Dendritic cell treated with granulocyte-macrophage colony-stimulating factor and Interleukin-4, amounts not matched to agents 40 ng/mL and 50 ng/mL, for 4 days (primary cell): ENCODE data around the gene PTPRN2.

Experiments used
- H3K27ac Mint-ChIP-seq: one replicate; pipeline ENCODE4 v1.8.0; 2022; ENCODE audit warnings: mild to moderate bottlenecking, mixed read lengths
- H3K27me3 Mint-ChIP-seq: one replicate; pipeline ENCODE4 v1.8.0; 2022; ENCODE audit warnings: mild to moderate bottlenecking, mixed read lengths
- H3K36me3 Mint-ChIP-seq: one replicate; pipeline ENCODE4 v1.8.0; 2022; ENCODE audit warnings: low read depth, mixed read lengths
- H3K4me1 Mint-ChIP-seq: one replicate; pipeline ENCODE4 v1.8.0; 2022; ENCODE audit warnings: low read depth, mixed read lengths
- H3K4me3 Mint-ChIP-seq: one replicate; pipeline ENCODE4 v1.8.0; 2022; ENCODE audit warnings: mild to moderate bottlenecking, moderate library complexity, mixed read lengths
- H3K9me3 Mint-ChIP-seq: one replicate; pipeline ENCODE4 v1.8.0; 2022; ENCODE audit warnings: mixed read lengths
- intact Hi-C: fragments of 100-400 bp; cut with micrococcal nuclease; formaldehyde crosslinking; loops from one replicate; pipeline ENCODE4 v1.15.0; 2022

Gene PTPRN2

DNA sequence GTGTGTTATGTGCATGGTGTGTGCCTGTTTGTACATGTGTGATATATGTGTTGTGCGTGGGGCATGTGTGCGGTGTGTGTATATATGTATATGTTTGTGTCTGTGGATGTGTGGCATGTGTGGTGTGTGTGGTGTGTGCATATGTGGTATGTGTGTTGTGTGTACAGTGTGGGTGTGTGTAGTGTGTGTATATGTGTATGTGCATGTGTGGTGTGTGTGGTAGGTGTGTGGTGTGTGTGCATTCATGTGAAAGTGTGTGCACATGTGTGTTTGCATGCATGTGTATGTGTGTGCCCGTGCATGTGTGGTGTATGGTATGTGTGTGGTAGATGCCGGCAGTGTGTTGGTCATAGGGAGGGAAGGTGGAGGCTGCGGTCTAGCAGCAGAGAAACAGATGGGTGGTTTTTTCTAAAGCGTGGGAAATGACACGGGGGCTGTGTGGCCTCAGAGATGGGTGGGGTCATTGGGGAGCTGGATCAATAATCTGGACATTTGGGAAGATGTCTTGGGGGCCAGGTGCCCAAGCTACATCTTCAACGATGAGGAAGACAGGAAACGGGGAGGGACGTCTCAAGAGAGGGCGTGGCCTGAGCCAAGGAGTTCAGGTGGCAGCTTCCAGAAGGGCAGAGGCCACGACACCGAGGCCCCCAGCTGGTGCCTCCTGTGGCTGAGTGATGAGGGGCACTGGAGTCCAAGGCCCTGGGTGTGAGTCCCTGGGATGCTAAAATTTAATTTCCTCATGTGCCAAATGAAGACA is 769.5 kb downstream of the PTPRN2 start:
- no peak overlapping the region for H3K27ac Mint-ChIP-seq
- H3K36me3 Mint-ChIP-seq = no peaks in the 10 kb centered on the region
- no peak overlapping the region for H3K4me3 Mint-ChIP-seq
- peaks cover 1% of the 10 kb centered on the region for H3K27me3 Mint-ChIP-seq
- no peaks in the 10 kb centered on the region for H3K4me1 Mint-ChIP-seq
- no peaks in the 10 kb centered on the region for H3K9me3 Mint-ChIP-seq
- intact Hi-C loops = no loop called here

DNA sequence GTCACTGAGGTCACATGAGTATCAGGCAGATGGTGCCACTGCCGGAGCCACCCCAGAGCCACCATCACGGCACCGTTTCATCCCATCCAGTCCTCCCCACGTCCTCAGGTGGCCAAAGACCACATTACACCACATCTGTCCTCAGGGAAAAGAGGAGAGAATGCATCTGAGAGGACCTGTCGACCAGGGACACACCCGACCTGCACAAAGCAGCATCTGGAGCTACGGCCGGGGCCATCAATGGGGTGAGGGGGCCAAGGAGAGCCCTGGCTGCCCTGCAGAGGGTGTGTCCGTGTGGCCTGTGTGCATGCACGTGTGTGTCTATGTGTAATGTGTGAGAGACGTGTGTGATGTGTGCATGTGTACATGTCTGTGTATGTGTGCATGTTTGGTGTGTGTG is 770.2 kb downstream of the PTPRN2 start:
- Mint-ChIP-seq H3K4me3 (no peak overlapping the region), H3K36me3 (no peaks in the 10 kb centered on the region), H3K27me3 (peaks cover 1% of the 10 kb centered on the region), H3K27ac (no peak overlapping the region), H3K9me3 (no peaks in the 10 kb centered on the region), H3K4me1 (no peaks in the 10 kb centered on the region)
- intact Hi-C loops = no loop called here

DNA sequence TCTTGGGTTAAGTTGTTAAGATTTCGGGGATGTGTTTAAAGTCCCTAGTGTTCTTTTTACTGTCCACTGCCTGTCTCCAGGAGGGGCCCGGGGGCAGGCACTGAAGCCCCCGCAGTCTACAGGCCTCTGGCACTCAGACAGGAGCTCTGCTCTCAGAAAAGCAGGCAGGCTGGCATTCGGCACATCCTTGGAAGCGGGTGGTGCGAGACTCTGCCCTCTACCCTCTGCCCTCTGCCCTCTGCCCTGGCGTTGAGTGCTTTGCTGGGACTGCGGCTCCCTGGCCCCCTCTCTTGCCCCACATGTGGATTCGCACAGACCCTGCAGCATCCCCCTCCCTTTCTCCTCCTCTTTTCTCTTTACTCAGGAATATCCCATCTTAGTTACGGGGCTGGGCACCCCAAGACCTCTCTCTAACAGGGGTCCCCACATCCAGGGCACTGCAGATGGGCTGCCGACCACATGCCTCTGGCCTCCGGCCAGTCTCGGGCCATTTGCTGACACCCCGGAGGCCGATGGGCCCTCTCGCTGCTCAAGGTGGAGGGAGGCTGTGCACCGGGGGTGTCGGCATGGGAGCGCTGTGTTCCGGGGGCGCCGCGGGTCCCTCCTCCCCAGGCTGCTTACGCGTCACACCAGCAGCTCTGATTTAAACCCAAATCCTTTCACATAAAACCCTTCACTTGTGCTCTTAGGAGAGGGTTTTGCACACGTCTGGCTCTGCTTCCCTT is 770.9 kb downstream of the PTPRN2 start:
- Mint-ChIP-seq H3K4me3 (no peak overlapping the region), H3K9me3 (no peaks in the 10 kb centered on the region), H3K36me3 (no peaks in the 10 kb centered on the region), H3K27me3 (peaks cover 1% of the 10 kb centered on the region), H3K4me1 (no peaks in the 10 kb centered on the region), H3K27ac (no peak overlapping the region)
- intact Hi-C loops = no loop called here

DNA sequence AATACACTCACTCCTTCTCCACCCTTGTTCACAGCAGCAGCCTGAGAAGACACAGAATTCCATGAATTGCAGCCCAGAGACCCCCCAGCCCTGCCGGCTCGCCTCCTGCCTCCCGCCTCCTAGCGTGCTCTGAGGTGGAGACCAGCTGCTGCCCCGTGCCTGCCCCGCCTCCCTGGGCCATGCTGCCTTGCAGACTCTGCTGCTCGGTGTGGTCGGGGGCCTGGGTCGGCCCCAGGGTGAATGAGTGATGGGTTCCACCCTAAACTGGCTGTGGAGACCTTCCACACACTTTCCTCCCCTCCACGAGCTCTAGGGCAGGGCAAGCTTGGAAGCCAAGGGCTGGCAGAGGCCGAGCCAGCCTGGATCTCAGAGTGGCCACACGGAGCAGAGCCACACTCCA is 771.5 kb downstream of the PTPRN2 start:
- intact Hi-C loops = no loop called here
- no peak overlapping the region for H3K4me3 Mint-ChIP-seq
- no peaks in the 10 kb centered on the region for H3K4me1 Mint-ChIP-seq
- no peak overlapping the region for H3K27ac Mint-ChIP-seq
- H3K36me3 Mint-ChIP-seq = no peaks in the 10 kb centered on the region
- H3K27me3 Mint-ChIP-seq = peaks cover 1% of the 10 kb centered on the region
- no peaks in the 10 kb centered on the region for H3K9me3 Mint-ChIP-seq

DNA sequence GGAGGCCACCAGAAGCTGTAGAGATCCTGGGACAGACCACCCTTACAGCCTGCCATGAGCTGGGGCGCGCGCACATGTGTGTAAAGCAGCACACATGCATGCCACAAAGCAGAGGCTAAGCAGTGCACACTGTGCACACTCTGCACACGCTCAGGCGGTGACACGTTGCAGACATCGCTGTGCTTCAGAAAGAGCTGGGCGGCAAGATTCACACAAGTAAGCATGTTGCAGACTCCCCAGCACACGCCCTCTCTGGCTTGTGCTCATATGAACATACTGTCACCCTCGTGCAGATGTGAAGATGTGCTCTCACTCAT is 772.0 kb downstream of the PTPRN2 start:
- Mint-ChIP-seq H3K9me3 (no peaks in the 10 kb centered on the region), H3K27me3 (peaks cover 1% of the 10 kb centered on the region), H3K4me3 (no peak overlapping the region)

DNA sequence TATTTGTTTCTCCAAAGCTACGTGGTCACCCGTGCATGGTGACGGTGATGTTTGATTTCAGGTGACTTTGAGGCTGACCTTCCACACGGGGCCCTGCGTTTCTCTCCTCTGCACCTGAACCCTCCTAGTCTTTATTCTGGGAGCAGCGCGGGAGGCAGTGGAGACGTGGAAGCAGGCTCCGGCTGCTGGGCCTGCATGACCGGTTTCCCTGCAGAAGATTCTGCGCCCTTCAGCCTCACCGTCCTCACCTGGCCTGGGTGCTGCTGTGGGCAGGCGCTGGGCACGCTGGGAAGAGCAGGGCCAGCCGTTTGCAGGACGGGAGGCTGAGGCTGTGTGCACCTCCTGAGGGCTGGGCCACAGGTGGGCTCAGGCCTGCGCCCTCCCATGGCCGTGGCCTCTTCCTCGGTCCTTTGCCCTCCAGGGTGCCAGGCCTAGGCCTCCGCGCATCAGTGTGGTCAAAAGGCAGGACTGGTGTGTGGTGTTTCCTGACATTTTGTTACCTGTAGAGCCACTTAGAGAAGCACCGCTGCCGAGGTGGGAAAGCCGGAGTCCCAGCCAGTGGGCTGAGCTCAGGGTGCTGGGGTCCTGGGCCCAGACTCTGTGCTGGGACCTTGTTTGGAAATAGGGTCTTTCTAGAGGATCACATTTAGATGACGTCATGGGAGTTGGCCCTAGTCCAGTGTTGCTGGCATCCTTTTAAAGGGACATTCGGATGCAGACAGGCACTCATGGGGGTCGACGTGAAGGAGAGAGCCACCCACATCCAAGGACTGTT is 772.5 kb downstream of the PTPRN2 start:
- intact Hi-C loops = no loop called here
- Mint-ChIP-seq H3K27ac (no peak overlapping the region), H3K27me3 (peaks cover 1% of the 10 kb centered on the region), H3K4me3 (no peak overlapping the region), H3K36me3 (no peaks in the 10 kb centered on the region), H3K9me3 (no peaks in the 10 kb centered on the region), H3K4me1 (no peaks in the 10 kb centered on the region)

More for the DNA sequence above, 772.0 kb downstream of the PTPRN2 start:
- intact Hi-C loops = no loop called here
- Mint-ChIP-seq H3K27ac (no peak overlapping the region), H3K4me1 (no peaks in the 10 kb centered on the region), H3K36me3 (no peaks in the 10 kb centered on the region)

DNA sequence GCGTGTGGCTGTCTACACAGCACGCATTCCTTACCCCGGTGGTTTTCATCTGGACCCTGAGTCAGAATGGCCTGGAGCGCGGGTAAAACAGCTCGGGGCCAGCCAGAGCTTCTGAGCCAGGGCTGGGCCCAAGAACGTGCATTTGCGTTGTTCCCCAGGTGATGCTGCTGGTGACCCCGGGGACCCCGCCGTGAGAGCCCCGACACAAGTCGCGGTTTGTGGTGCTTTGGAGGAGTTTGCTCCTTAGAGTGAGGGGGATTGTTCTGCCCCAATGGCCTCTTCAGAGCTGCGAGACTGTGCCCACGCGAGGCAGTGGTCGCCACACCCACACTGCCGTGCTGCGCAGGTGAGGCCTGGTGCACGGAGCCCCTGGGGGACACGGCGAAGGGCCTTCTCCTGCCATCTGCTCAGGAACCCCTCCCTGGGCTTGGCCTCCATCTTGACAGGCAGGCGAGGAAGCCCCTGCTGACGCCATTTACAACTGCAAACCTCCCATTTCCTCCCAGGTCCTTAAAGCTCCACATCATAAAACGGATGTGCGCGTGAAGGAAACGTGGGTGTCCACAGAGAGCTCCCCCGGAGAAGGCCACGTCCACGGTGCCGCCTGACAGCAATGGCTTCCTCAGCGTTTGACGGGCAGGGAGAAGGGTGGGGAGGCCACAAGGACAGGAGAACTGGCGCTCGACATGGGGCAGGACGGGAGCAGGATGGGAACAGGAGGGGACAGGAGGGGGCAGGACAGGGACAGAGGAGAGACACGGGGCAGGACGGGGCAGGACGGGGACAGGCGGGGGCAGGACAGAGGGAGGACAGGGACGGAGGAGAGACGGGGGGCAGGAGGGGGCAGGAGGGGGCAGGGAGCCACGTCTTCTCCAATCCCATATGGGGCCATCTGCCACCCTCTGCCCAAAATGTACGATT is 773.6 kb downstream of the PTPRN2 start:
- no peaks in the 10 kb centered on the region for H3K36me3 Mint-ChIP-seq
- no peak overlapping the region for H3K27ac Mint-ChIP-seq
- intact Hi-C loops = no loop called here
- H3K4me1 Mint-ChIP-seq = no peaks in the 10 kb centered on the region
- H3K27me3 Mint-ChIP-seq = peaks cover 1% of the 10 kb centered on the region
- no peaks in the 10 kb centered on the region for H3K9me3 Mint-ChIP-seq
- H3K4me3 Mint-ChIP-seq = no peak overlapping the region

DNA sequence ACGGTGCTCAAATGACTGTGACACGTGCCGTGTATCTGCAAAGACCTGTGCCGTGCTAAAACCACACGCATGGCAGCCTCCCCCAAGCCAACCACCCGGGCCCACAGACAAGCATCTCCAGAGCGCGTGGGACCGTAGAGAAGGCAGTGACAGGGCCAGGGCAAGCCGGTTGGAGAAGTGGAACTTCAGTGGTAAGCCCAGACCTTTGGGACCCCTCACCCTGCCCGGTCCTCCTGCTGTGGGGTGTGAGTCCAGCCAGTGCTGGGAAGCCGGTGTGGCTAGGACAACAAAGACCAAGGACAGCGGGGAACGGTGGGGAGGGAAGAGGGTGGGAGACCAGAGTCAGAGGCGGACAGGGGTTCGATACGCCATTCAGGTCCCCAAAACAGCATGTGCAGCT is 774.6 kb downstream of the PTPRN2 start:
- Mint-ChIP-seq H3K36me3 (no peaks in the 10 kb centered on the region), H3K9me3 (peaks cover 5% of the 10 kb centered on the region), H3K27me3 (peaks cover 1% of the 10 kb centered on the region), H3K4me3 (no peak overlapping the region), H3K27ac (no peak overlapping the region), H3K4me1 (no peaks in the 10 kb centered on the region)
- intact Hi-C loops = no loop called here

DNA sequence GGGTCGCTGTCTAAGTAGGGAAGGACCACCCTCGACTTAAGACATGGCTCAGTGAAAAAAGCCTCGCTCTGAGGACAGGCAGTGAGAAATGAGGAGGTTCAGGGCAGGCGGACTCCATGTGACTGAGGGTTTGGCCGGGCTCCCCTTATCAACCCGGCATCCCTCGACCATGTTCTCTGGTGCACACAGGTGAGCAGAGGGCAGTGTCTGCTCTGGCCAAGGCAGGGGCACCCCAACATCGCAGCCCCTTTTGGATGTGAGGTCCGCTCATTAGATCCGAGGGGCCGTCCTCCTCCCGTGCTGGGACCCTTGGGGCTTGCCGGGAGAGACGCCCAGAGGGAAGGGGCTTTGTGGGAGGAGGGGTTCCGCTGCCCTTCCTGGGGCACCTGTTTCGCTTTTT is 775.7 kb downstream of the PTPRN2 start:
- intact Hi-C loops = no loop called here
- Mint-ChIP-seq H3K4me3 (no peak overlapping the region), H3K9me3 (peaks cover 10% of the 10 kb centered on the region), H3K4me1 (no peaks in the 10 kb centered on the region), H3K27me3 (peaks cover 1% of the 10 kb centered on the region), H3K27ac (no peak overlapping the region), H3K36me3 (no peaks in the 10 kb centered on the region)

DNA sequence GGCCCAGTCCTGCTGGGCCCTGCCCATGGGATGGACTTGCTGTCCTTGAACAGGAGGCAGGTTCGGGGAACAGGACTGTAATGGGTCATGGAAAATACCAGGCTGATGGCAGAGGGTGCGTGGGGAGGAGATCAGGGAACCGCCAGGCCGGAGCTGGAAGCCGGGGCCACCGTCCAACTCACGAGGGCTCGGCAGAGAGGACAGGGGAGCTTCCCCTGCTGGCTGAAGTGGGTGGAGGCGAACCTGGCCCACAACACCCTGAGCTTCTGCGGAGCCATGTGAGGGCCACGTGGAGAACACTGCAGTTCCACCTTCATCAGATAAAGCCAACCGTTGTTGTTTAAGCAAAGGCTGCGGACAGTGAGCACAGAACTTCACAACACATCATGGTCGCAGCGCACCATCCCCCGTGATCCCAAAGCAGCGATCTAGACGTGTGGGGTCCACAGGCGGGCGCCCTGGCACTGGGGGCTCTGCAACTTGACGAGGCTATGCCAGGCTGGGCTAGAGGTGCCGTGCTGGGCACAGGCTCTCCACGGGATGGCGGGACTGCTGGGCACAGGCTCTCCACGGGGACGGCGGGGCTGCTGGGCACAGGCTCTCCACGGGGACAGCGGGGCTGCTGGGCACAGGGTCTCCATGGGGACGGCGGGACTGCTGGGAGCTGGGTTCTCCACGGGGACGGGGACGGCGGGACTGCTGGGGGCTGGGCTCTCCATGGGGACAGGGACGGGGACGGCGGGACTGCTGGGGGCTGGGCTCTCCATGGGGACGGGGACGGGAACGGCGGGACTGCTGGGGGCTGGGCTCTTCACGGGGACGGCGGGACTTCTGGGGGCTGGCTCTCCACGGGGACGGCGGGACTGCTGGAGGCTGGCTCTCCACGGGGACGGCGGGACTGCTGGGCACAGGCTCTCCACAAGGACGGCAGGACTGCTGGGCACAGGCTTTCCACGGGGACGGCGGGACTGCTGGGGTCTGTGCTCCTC is 777.5 kb downstream of the PTPRN2 start:
- no peak overlapping the region for H3K27ac Mint-ChIP-seq
- H3K4me1 Mint-ChIP-seq = no peaks in the 10 kb centered on the region
- no peak overlapping the region for H3K4me3 Mint-ChIP-seq
- intact Hi-C loops = no loop called here
- peaks cover 10% of the 10 kb centered on the region for H3K9me3 Mint-ChIP-seq
- no peaks in the 10 kb centered on the region for H3K36me3 Mint-ChIP-seq
- no peaks in the 10 kb centered on the region for H3K27me3 Mint-ChIP-seq

DNA sequence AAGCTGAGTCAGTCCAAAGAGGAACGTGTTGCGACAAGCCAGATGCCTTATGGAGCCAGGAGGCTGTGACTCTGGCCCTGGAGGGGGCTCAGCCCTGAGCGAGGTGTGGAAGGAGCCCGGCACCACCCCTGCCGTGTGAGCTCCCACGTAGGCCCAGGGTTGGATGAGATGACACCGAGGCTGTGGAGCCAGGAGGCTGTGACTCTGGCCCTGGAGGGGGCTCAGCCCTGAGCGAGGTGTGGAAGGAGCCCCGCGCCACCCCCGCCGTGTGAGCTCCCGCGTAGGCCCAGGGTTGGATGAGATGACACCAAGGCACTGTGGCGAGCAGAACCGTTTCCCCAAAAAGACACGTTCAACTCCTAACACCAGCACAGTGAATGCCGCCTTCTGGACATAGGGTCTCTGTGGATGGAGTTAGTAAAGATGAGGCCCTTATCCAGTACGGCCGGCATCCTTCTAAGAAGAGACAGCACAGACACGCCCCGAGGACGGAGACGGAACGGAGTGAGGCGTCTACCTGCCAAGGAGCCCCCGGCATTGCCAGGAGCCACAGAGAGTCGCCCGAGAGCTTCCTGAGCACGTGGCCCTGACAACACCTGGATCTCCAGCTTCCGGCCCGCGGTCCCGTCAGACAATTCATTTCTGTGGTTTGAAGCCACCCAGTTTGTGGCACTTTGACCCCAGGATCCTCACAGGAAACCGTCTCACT is 778.3 kb downstream of the PTPRN2 start:
- Mint-ChIP-seq H3K9me3 (peaks cover 10% of the 10 kb centered on the region), H3K36me3 (no peaks in the 10 kb centered on the region), H3K27me3 (peaks cover 3% of the 10 kb centered on the region)

DNA sequence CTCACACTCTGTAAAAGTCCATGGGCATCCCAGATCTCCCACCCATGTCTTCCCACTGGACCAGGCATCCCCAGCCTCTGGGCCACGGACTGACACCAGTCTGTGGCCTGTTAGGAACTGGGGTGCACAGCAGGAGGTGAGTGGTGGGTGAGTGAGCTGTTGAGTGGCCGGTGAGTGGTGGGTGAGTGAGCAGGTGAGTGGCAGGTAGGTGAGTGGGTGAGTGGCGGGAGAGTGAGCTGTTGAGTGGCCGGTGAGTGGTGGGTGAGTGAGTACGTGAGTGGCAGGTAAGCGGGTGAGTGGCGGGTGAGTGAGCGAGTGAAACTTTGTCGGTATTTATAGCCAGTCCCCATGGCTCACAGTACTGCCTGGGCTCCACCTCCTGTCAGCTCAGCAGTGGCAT is 779.6 kb downstream of the PTPRN2 start:
- no peaks in the 10 kb centered on the region for H3K36me3 Mint-ChIP-seq
- no peak overlapping the region for H3K4me3 Mint-ChIP-seq
- peaks cover 10% of the 10 kb centered on the region for H3K9me3 Mint-ChIP-seq
- H3K4me1 Mint-ChIP-seq = no peaks in the 10 kb centered on the region
- H3K27ac Mint-ChIP-seq = no peak overlapping the region
- intact Hi-C loops = no loop called here
- peaks cover 6% of the 10 kb centered on the region for H3K27me3 Mint-ChIP-seq

More for the DNA sequence above, 778.3 kb downstream of the PTPRN2 start:
- no peaks in the 10 kb centered on the region for H3K4me1 Mint-ChIP-seq
- no peak overlapping the region for H3K27ac Mint-ChIP-seq
- intact Hi-C loops = no loop called here
- H3K4me3 Mint-ChIP-seq = no peak overlapping the region
